Motor neuron (in vitro differentiated cells): ENCODE results near the gene SRRM4. TPM values are rescaled to one million over a fixed set of nuclear protein-coding genes. Genes with fewer than 3 reads are reported as not detected.
"Not testable (repeated sequence)": the region's sequence is repeated elsewhere in the genome, so short reads cannot be mapped to it uniquely, and the experiment has no call there.

Source experiments
- ATAC-seq, 8 experiments: fragments of 200-7000 bp; cut with Tn5 transposase; replicated peaks in 6 of 8; 2 replicates each; pipeline ENCODE4 v1.8.0; 2021; ENCODE audit warnings: mild to moderate bottlenecking in 8 of 8, moderate library complexity in 8 of 8
- H3K27ac ChIP-seq, 2 donors: fragments of 250-450 bp; sonication (Bioruptor Pico); 2 replicates each; pipeline ENCODE4 v1.9.0; 2021; ENCODE audit warnings: antibody characterized with exemption in 2 of 2, mild to moderate bottlenecking in 2 of 2, moderate library complexity in 1 of 2
- H3K4me1 ChIP-seq, 2 donors: fragments of 250-450 bp; sonication (Bioruptor Pico); replicated peaks in 1 of 2; 2 replicates each; pipeline ENCODE4 v1.6.1; 2021; ENCODE audit warnings: antibody characterized with exemption in 2 of 2, mild to moderate bottlenecking in 2 of 2, moderate library complexity in 1 of 2
- H3K4me3 ChIP-seq, 5 donors: fragments of 250-450 bp; sonication (Bioruptor Pico); 2 replicates each; pipeline ENCODE4 v1.9.0; 2021; ENCODE audit warnings: antibody characterized with exemption in 5 of 5, mild to moderate bottlenecking in 5 of 5, moderate library complexity in 4 of 5
- WGBS, 10 experiments: fragments of 450-650 bp; shearing (Covaris generic); methylation state at CpG; one replicate each; pipeline ENCODE4 v1.0.0; 2022; 5-methylcytosine and 5-hydroxymethylcytosine counted together
- in situ Hi-C, 9 experiments: fragments of 400-800 bp; cut with MboI; loops; one replicate each; pipeline ENCODE4 v1.15.0; 2021; ENCODE audit warnings: low sequenced_read_pairs in 9 of 9, low pct_unique_long_range_greater_than_20kb in 2 of 9; ENCODE audit not compliant: unreplicated experiment in 9 of 9
- total RNA-seq, 8 experiments: library from RNA; unstranded; fragments of 300-600 nt; gene quantifications; 2 replicates each; pipeline versions ENCODE4 v1.2.3 to v1.2.4, GENCODE V29; 2022

Gene SRRM4
- total RNA-seq, 8 experiments from 2014 or later: 0.04 to 20.9 (median 8.1) TPM

GRCh38 chr12:119082016-119082415 is 100.7 kb downstream of the SRRM4 start:
- 0 to 83% (median 40%) methylated on average over 1 to 5 of the region's 7 CpGs; no CpG with 5 or more reads in 5 of the 10 experiments for WGBS, 10 experiments
- Histone ChIP-seq H3K4me1 (peaks cover 19 to 25% of the 10 kb centered on the region in 2 donors), H3K4me3 (no peak overlapping the region), H3K27ac (peak overlapping the region in 1 of 2 donors; percentile 38)
- ATAC-seq: peak in 5 of 8 experiments; percentile 44 to 68 (median 61)
- in situ Hi-C loops: no loop called here

- in situ Hi-C loops: no loop called here
- H3K27ac ChIP-seq: peak overlapping the region; percentile 26 to 38
- ATAC-seq: peak in 7 of 8 experiments; percentile 59 to 89 (median 84)
Measured at GRCh38 chr12:119082496-119082895, 101.2 kb downstream of the SRRM4 start.

GRCh38 chr12:119088685-119089379 is 107.5 kb downstream of the SRRM4 start:
- 0 to 39% (median 18%) methylated on average over 1 to 7 of the region's 10 CpGs; no CpG with 5 or more reads in 3 of the 10 experiments for WGBS, 10 experiments
- no peak overlapping the region for H3K4me3 ChIP-seq
- peak in 5 of 8 experiments; percentile 48 to 78 (median 65) for ATAC-seq
- in situ Hi-C loops: no loop called here
- H3K27ac ChIP-seq: no peak overlapping the region
- peaks cover 15 to 27% of the 10 kb centered on the region in 2 donors for H3K4me1 ChIP-seq

More at GRCh38 chr12:119082496-119082895, 101.2 kb downstream of the SRRM4 start:
- Histone ChIP-seq H3K4me1 (peaks cover 19 to 28% of the 10 kb centered on the region in 2 donors), H3K4me3 (no peak overlapping the region)
- WGBS, 10 experiments: 0 to 23% (median 0%) methylated on average over 1 to 4 of the region's 4 CpGs; no CpG with 5 or more reads in 5 of the 10 experiments

GRCh38 chr12:119089380-119090013 is 108.2 kb downstream of the SRRM4 start:
- ATAC-seq: no peak
- H3K27ac ChIP-seq: no peak overlapping the region
- peaks cover 15 to 27% of the 10 kb centered on the region in 2 donors for H3K4me1 ChIP-seq
- in situ Hi-C loops: no loop called here
- 0 to 40% (median 27%) methylated on average over 1 of the region's 1 CpG; no CpG with 5 or more reads in 6 of the 10 experiments for WGBS, 10 experiments
- no peak overlapping the region for H3K4me3 ChIP-seq

GRCh38 chr12:119090276-119090675 is 108.9 kb downstream of the SRRM4 start:
- H3K27ac ChIP-seq: no peak overlapping the region
- WGBS, 10 experiments: 0 to 78% (median 20%) methylated on average over 1 of the region's 1 CpG; no CpG with 5 or more reads in 7 of the 10 experiments
- no peak overlapping the region for H3K4me3 ChIP-seq
- H3K4me1 ChIP-seq: peaks cover 15 to 27% of the 10 kb centered on the region in 2 donors
- in situ Hi-C loops: no loop called here
- no peak for ATAC-seq

- H3K27ac ChIP-seq: no peak overlapping the region
- in situ Hi-C loops: no loop called here
- H3K4me3 ChIP-seq: no peak overlapping the region
- ATAC-seq: peak in 2 of 8 experiments; percentile 33 to 36
- WGBS, 10 experiments: 0 to 60% (median 24%) methylated on average over 1 to 3 of the region's 3 CpGs; no CpG with 5 or more reads in 6 of the 10 experiments
- H3K4me1 ChIP-seq: peaks cover 15 to 27% of the 10 kb centered on the region in 2 donors
Measured at GRCh38 chr12:119090865-119091264, 109.5 kb downstream of the SRRM4 start.

- H3K4me3 ChIP-seq: no peak overlapping the region
- H3K4me1 ChIP-seq: peaks cover 15 to 17% of the 10 kb centered on the region in 2 donors
- peak in 5 of 8 experiments; percentile 26 to 53 (median 33) for ATAC-seq
- H3K27ac ChIP-seq: no peak overlapping the region
- 0 to 83% (median 34%) methylated on average over 1 to 7 of the region's 11 CpGs; no CpG with 5 or more reads in 1 of the 10 experiments for WGBS, 10 experiments
- in situ Hi-C loops: no loop called here
Measured at GRCh38 chr12:119096429-119097202, 115.3 kb downstream of the SRRM4 start.

- ATAC-seq: peak in 5 of 8 experiments; percentile 83 to 94 (median 90)
- WGBS, 10 experiments: 0 to 52% (median 10%) methylated on average over 1 to 2 of the region's 3 CpGs; no CpG with 5 or more reads in 5 of the 10 experiments
- Histone ChIP-seq H3K27ac (no peak overlapping the region), H3K4me1 (peaks cover 15 to 17% of the 10 kb centered on the region in 2 donors), H3K4me3 (no peak overlapping the region)
- in situ Hi-C loops: loop anchor here in 3 of 9 experiments (25.0 kb wide), 1 partner anchor 311 kb away; no protein-coding TSS in a partner anchor
Measured at GRCh38 chr12:119100933-119101332, 119.6 kb downstream of the SRRM4 start.

- ATAC-seq: no peak
- peaks cover 13% of the 10 kb centered on the region in 2 donors for H3K4me1 ChIP-seq
- WGBS, 10 experiments: 4 to 100% (median 92%) methylated on average over 1 to 4 of the region's 4 CpGs; no CpG with 5 or more reads in 1 of the 10 experiments
- no peak overlapping the region for H3K4me3 ChIP-seq
- in situ Hi-C loops: loop anchor here in 3 of 9 experiments (25.0 kb wide), 1 partner anchor 310 kb away; no protein-coding TSS in a partner anchor
- no peak overlapping the region for H3K27ac ChIP-seq
Measured at GRCh38 chr12:119102274-119102673, 120.9 kb downstream of the SRRM4 start.

GRCh38 chr12:119102714-119103113 is 121.4 kb downstream of the SRRM4 start:
- 0 to 100% (median 100%) methylated on average over 1 of the region's 1 CpG; no CpG with 5 or more reads in 5 of the 10 experiments for WGBS, 10 experiments
- no peak overlapping the region for H3K27ac ChIP-seq
- peaks cover 13% of the 10 kb centered on the region in 2 donors for H3K4me1 ChIP-seq
- ATAC-seq: no peak
- no peak overlapping the region for H3K4me3 ChIP-seq
- in situ Hi-C loops: loop anchor here in 3 of 9 experiments (25.0 kb wide), 1 partner anchor 310 kb away; no protein-coding TSS in a partner anchor

GRCh38 chr12:119104969-119105368 is 123.6 kb downstream of the SRRM4 start:
- H3K4me3 ChIP-seq, H3K27ac ChIP-seq, ATAC-seq: not testable (repeated sequence)
- in situ Hi-C loops: loop anchor here in 3 of 9 experiments (25.0 kb wide), 1 partner anchor 307 kb away; no protein-coding TSS in a partner anchor
- WGBS, 10 experiments: 0 to 100% (median 100%) methylated on average over 1 to 3 of the region's 4 CpGs; no CpG with 5 or more reads in 3 of the 10 experiments
- H3K4me1 ChIP-seq: peaks cover 13% of the 10 kb centered on the region in 2 donors

GRCh38 chr12:119113496-119113986 is 132.2 kb downstream of the SRRM4 start:
- H3K4me3 ChIP-seq: no peak overlapping the region
- 15 to 100% (median 88%) methylated on average over 2 to 9 of the region's 9 CpGs for WGBS, 10 experiments
- no peaks in the 10 kb centered on the region for H3K4me1 ChIP-seq
- H3K27ac ChIP-seq: no peak overlapping the region
- in situ Hi-C loops: loop anchor here in 4 of 9 experiments (10.0 to 25.0 kb wide), 2 partner anchors 299 to 301 kb away; no protein-coding TSS in a partner anchor
- ATAC-seq: no peak
